Testis (tissue), 3 donors: ENCODE measurements around the gene EPO. TPM values are rescaled to one million over a fixed set of nuclear protein-coding genes. Genes with fewer than 3 reads are reported as not detected.
A peak's percentile ranks its signal among the peaks of the same experiment; 100 is the strongest.

ENCODE experiments used
- DNase-seq: peaks from one replicate; pipeline ENCODE4 v3.0.0-alpha.2; 2019
- H3K27ac ChIP-seq, 2 donors: fragments of 200-600 bp; sonication (generic); one replicate each; pipeline ENCODE4 v1.5.1; 2019
- H3K27me3 ChIP-seq: fragments of 200-600 bp; sonication (generic); one replicate; pipeline ENCODE4 v1.5.1; 2019
- H3K36me3 ChIP-seq: fragments of 200-600 bp; sonication (generic); one replicate; pipeline ENCODE4 v1.5.1; 2017; ENCODE audit warnings: low read depth; ENCODE audit errors: missing control alignments
- H3K4me1 ChIP-seq: fragments of 200-600 bp; sonication (generic); one replicate; pipeline ENCODE4 v1.5.1; 2019
- H3K4me3 ChIP-seq, 2 donors: fragments of 200-600 bp; sonication (generic); one replicate each; pipeline ENCODE4 v1.5.1; 2017 to 2019
- H3K9me3 ChIP-seq: fragments of 200-600 bp; sonication (generic); one replicate; pipeline ENCODE4 v1.5.1; 2017
- CTCF ChIP-seq, 3 experiments: fragments of 450-650 bp in 2 of 3; fragments of 200-600 bp in 1 of 3; sonication (generic) in 1 of 3; IDR thresholded peaks; one replicate each; pipeline ENCODE4 v1.5.1; 2016 to 2019; ENCODE audit warnings: antibody characterized with exemption in 3 of 3, mild to moderate bottlenecking in 2 of 3, moderate library complexity in 1 of 3
- POLR2A ChIP-seq: fragments of 450-650 bp; IDR thresholded peaks from one replicate; pipeline ENCODE4 v1.6.1; 2017; ENCODE audit warnings: antibody characterized with exemption, mild to moderate bottlenecking, moderate library complexity
- WGBS, 2 donors: methylation state at CpG; one replicate each; pipeline ENCODE4 v1.1.5; 2018; 5-methylcytosine and 5-hydroxymethylcytosine counted together
- intact Hi-C: fragments of 100-400 bp; cut with DNase I; formaldehyde crosslinking; loops from one replicate; pipeline ENCODE4 v1.15.1; 2023; ENCODE audit warnings: low total_unique reads
- polyA plus RNA-seq: library from polyadenylated mRNA; stranded (reverse); fragments of 350-450 nt; fragmentation: Illumina TruSeq; extraction: RNeasy Lipid Tissue Mini Kit (QIAGEN cat#74804); gene quantifications from one replicate; pipeline ENCODE4 v1.2.3, GENCODE V29; 2014; ENCODE audit warnings: low read depth, low replicate concordance; ENCODE audit not compliant: insufficient read depth
- total RNA-seq, 2 donors: library from RNA; depleted of rRNA; stranded (reverse); fragments of >200 nt; gene quantifications; one replicate each; pipeline ENCODE4 v1.2.3, GENCODE V29; 2016

Gene EPO
- total and polyA plus RNA-seq, 3 donors from 2014 or later: 0.63 to 0.93 (median 0.65) TPM

- TF ChIP-seq POLR2A: no peak
- TF ChIP-seq CTCF (IDR thresholded peaks at IDR 0.05): no peak
- Histone ChIP-seq H3K36me3 (no peaks in the 10 kb centered on the region), H3K9me3 (no peaks in the 10 kb centered on the region), H3K27ac (peak overlapping the region; percentile 25 to 50), H3K27me3 (no peaks in the 10 kb centered on the region), H3K4me3 (no peak overlapping the region), H3K4me1 (peaks cover 26% of the 10 kb centered on the region)
- DNase-seq: no peak
- intact Hi-C loops: no loop called here
- WGBS, 2 donors: 84 to 91% methylated on average over 8 to 18 of the region's 18 CpGs
Observed at GRCh38 chr7:100680576-100681271, 39.5 kb upstream of the EPO start.

- WGBS, 2 donors: 71 to 80% methylated on average over 15 to 26 of the region's 29 CpGs
- H3K36me3 ChIP-seq: no peaks in the 10 kb centered on the region
- H3K27me3 ChIP-seq: no peaks in the 10 kb centered on the region
- no peak overlapping the region for H3K27ac ChIP-seq
- peaks cover 24% of the 10 kb centered on the region for H3K4me1 ChIP-seq
- TF ChIP-seq CTCF (IDR thresholded peaks at IDR 0.05) (no peak), POLR2A (no peak)
- H3K9me3 ChIP-seq: no peaks in the 10 kb centered on the region
- H3K4me3 ChIP-seq: no peak overlapping the region
- intact Hi-C loops: no loop called here
- DNase-seq: no peak
Observed at GRCh38 chr7:100681491-100682227, 38.6 kb upstream of the EPO start.

GRCh38 chr7:100682228-100682741 is 38.0 kb upstream of the EPO start:
- TF ChIP-seq POLR2A (no peak), CTCF (IDR thresholded peaks at IDR 0.05) (no peak)
- Histone ChIP-seq H3K4me1 (peaks cover 24% of the 10 kb centered on the region), H3K9me3 (no peaks in the 10 kb centered on the region), H3K4me3 (no peak overlapping the region), H3K27ac (no peak overlapping the region), H3K27me3 (no peaks in the 10 kb centered on the region), H3K36me3 (no peaks in the 10 kb centered on the region)
- intact Hi-C loops: no loop called here
- 78 to 80% methylated on average over 8 to 25 of the region's 25 CpGs for WGBS, 2 donors
- DNase-seq: no peak

GRCh38 chr7:100682991-100683658 is 37.1 kb upstream of the EPO start:
- Histone ChIP-seq H3K27ac (no peak overlapping the region), H3K4me3 (no peak overlapping the region), H3K27me3 (no peaks in the 10 kb centered on the region), H3K9me3 (no peaks in the 10 kb centered on the region), H3K36me3 (no peaks in the 10 kb centered on the region), H3K4me1 (peaks cover 32% of the 10 kb centered on the region)
- 83 to 91% methylated on average over 11 to 28 of the region's 28 CpGs for WGBS, 2 donors
- intact Hi-C loops: no loop called here
- TF ChIP-seq POLR2A (no peak), CTCF (IDR thresholded peaks at IDR 0.05) (no peak)
- no peak for DNase-seq
